SK-N-SH treated with all-trans-retinoic acid at 6 μM for 48 hours (cell line): ENCODE data around the gene GGCX.

Source experiments
- ATAC-seq: fragments of 200-7000 bp; cut with Tn5 transposase; 3 replicates; pipeline ENCODE4 v1.9.1; 2020; ENCODE audit warnings: mild to moderate bottlenecking, moderate library complexity
- ARNTL ChIP-seq: fragments of 450-650 bp; formaldehyde crosslinking; IDR thresholded peaks from 2 replicates; pipeline ENCODE4 v1.5.0; 2020; ENCODE audit warnings: low read depth, mild to moderate bottlenecking, moderate library complexity, borderline replicate concordance
- BACH2 ChIP-seq: fragments of 250-450 bp; sonication (Bioruptor Pico); IDR thresholded peaks from 2 replicates; pipeline ENCODE4 v1.9.0; 2021; ENCODE audit warnings: mild to moderate bottlenecking, borderline replicate concordance
- CSDC2 ChIP-seq: fragments of 250-450 bp; sonication (Bioruptor Pico); IDR thresholded peaks from 2 replicates; pipeline ENCODE4 v1.5.0; 2020; ENCODE audit warnings: mild to moderate bottlenecking, moderate library complexity
- ESRRG ChIP-seq: fragments of 250-450 bp; sonication (Bioruptor Pico); IDR thresholded peaks from 2 replicates; pipeline ENCODE4 v1.6.1; 2021; ENCODE audit warnings: mild to moderate bottlenecking
- GLIS3 ChIP-seq: fragments of 250-450 bp; sonication (Bioruptor Pico); IDR thresholded peaks from 2 replicates; pipeline ENCODE4 v1.5.0; 2020; ENCODE audit warnings: mild to moderate bottlenecking, moderate library complexity
- ISL1 ChIP-seq: fragments of 250-450 bp; sonication (Bioruptor Pico); IDR thresholded peaks from 2 replicates; pipeline ENCODE4 v2.1.2; 2022; ENCODE audit warnings: mild to moderate bottlenecking, moderate library complexity
- OSR1 ChIP-seq: fragments of 250-450 bp; sonication (Bioruptor Pico); IDR thresholded peaks from 2 replicates; pipeline ENCODE4 v1.8.0; 2022; ENCODE audit warnings: moderate library complexity, mild to moderate bottlenecking, inconsistent platforms
- PATZ1 ChIP-seq: fragments of 250-450 bp; sonication (Bioruptor Pico); IDR thresholded peaks from 2 replicates; pipeline ENCODE4 v1.8.0; 2020; ENCODE audit warnings: mild to moderate bottlenecking, moderate library complexity, borderline replicate concordance
- PPARA ChIP-seq: fragments of 250-450 bp; sonication (Bioruptor Pico); IDR thresholded peaks from 2 replicates; pipeline ENCODE4 v1.5.0; 2020; ENCODE audit warnings: mild to moderate bottlenecking, borderline replicate concordance
- RARB ChIP-seq: fragments of 250-450 bp; sonication (Bioruptor Pico); IDR thresholded peaks from 2 replicates; pipeline ENCODE4 v1.8.0; 2021; ENCODE audit warnings: mild to moderate bottlenecking, moderate library complexity
- SNAI2 ChIP-seq: fragments of 250-450 bp; sonication (Bioruptor Pico); IDR thresholded peaks from 2 replicates; pipeline ENCODE4 v1.5.0; 2020; ENCODE audit warnings: mild to moderate bottlenecking, moderate library complexity
- TCF4 ChIP-seq: fragments of 250-450 bp; sonication (Bioruptor Pico); IDR thresholded peaks from 2 replicates; pipeline ENCODE4 v1.8.0; 2021; ENCODE audit warnings: mild to moderate bottlenecking, moderate library complexity, borderline replicate concordance
- TOX ChIP-seq: fragments of 250-450 bp; sonication (Bioruptor Pico); IDR thresholded peaks from 2 replicates; pipeline ENCODE4 v1.8.0; 2021; ENCODE audit warnings: mild to moderate bottlenecking, moderate library complexity, borderline replicate concordance
- ZC3H10 ChIP-seq: fragments of 250-450 bp; sonication (Bioruptor Pico); IDR thresholded peaks from 2 replicates; pipeline ENCODE4 v1.5.1; 2021; ENCODE audit warnings: mild to moderate bottlenecking, moderate library complexity
- ZFP3 ChIP-seq: fragments of 250-450 bp; sonication (Bioruptor Pico); IDR thresholded peaks from 2 replicates; pipeline ENCODE4 v1.5.0; 2020; ENCODE audit warnings: mild to moderate bottlenecking, moderate library complexity
- ZFP30 ChIP-seq: fragments of 450-650 bp; formaldehyde crosslinking; IDR thresholded peaks from 2 replicates; pipeline ENCODE4 v1.5.0; 2022; ENCODE audit warnings: mild to moderate bottlenecking, moderate library complexity
- ZNF565 ChIP-seq: fragments of 450-650 bp; formaldehyde crosslinking; conservative IDR thresholded peaks from 2 replicates; pipeline ENCODE4 v1.5.0; 2020; ENCODE audit warnings: low read depth, mild to moderate bottlenecking, moderate library complexity
- ZNF70 ChIP-seq: fragments of 450-650 bp; formaldehyde crosslinking; IDR thresholded peaks from 2 replicates; pipeline ENCODE4 v1.5.0; 2020; ENCODE audit warnings: mild to moderate bottlenecking, moderate library complexity
- ZNF8 ChIP-seq: fragments of 450-650 bp; formaldehyde crosslinking; IDR thresholded peaks from 2 replicates; pipeline ENCODE4 v1.5.0; 2020; ENCODE audit warnings: mild to moderate bottlenecking, moderate library complexity
- TF ChIP-seq, protein P1 (sequence below): fragments of 250-450 bp; sonication (Bioruptor Pico); IDR thresholded peaks from 2 replicates; pipeline ENCODE4 v1.5.1; 2021; ENCODE audit warnings: mild to moderate bottlenecking, moderate library complexity
- TF ChIP-seq, protein P2 (sequence below): fragments of 250-450 bp; sonication (Bioruptor Pico); IDR thresholded peaks from 2 replicates; pipeline ENCODE4 v1.5.0; 2020; ENCODE audit warnings: mild to moderate bottlenecking, moderate library complexity
- TF ChIP-seq, protein P3 (sequence below): fragments of 250-450 bp; sonication (Bioruptor Pico); IDR thresholded peaks from 2 replicates; pipeline ENCODE4 v1.8.0; 2021; ENCODE audit warnings: low read depth, mild to moderate bottlenecking, moderate library complexity, borderline replicate concordance

Gene GGCX

GRCh38 chr2:85578243-85579180 is 17.2 kb upstream of the GGCX start:
- no peak for ATAC-seq
- TF ChIP-seq ARNTL (CRISPR knock-in tag) = no peak
- TF ChIP-seq PATZ1 (CRISPR knock-in tag) = no peak
- TF ChIP-seq OSR1 (CRISPR knock-in tag) = no peak
- TF ChIP-seq TCF4 (CRISPR knock-in tag) = no peak
- TF ChIP-seq ZNF70 (CRISPR knock-in tag) = no peak

- no peak for ATAC-seq
- TF ChIP-seq BACH2 (CRISPR knock-in tag) (no peak), ARNTL (CRISPR knock-in tag) (no peak), TOX (no peak), OSR1 (CRISPR knock-in tag) (no peak), TCF4 (CRISPR knock-in tag) (no peak), PPARA (no peak), ISL1 (no peak), ZNF565 (CRISPR knock-in tag) (no peak), PATZ1 (CRISPR knock-in tag) (no peak), ZFP30 (CRISPR knock-in tag) (no peak), ZFP3 (CRISPR knock-in tag) (no peak), ZC3H10 (CRISPR knock-in tag) (no peak), SNAI2 (CRISPR knock-in tag) (no peak), GLIS3 (CRISPR knock-in tag) (no peak), ESRRG (CRISPR knock-in tag) (no peak)
- TF ChIP-seq, protein P1, sequence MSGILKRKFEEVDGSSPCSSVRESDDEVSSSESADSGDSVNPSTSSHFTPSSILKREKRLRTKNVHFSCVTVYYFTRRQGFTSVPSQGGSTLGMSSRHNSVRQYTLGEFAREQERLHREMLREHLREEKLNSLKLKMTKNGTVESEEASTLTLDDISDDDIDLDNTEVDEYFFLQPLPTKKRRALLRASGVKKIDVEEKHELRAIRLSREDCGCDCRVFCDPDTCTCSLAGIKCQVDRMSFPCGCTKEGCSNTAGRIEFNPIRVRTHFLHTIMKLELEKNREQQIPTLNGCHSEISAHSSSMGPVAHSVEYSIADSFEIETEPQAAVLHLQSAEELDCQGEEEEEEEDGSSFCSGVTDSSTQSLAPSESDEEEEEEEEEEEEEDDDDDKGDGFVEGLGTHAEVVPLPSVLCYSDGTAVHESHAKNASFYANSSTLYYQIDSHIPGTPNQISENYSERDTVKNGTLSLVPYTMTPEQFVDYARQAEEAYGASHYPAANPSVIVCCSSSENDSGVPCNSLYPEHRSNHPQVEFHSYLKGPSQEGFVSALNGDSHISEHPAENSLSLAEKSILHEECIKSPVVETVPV = no peak
- TF ChIP-seq, protein P2, sequence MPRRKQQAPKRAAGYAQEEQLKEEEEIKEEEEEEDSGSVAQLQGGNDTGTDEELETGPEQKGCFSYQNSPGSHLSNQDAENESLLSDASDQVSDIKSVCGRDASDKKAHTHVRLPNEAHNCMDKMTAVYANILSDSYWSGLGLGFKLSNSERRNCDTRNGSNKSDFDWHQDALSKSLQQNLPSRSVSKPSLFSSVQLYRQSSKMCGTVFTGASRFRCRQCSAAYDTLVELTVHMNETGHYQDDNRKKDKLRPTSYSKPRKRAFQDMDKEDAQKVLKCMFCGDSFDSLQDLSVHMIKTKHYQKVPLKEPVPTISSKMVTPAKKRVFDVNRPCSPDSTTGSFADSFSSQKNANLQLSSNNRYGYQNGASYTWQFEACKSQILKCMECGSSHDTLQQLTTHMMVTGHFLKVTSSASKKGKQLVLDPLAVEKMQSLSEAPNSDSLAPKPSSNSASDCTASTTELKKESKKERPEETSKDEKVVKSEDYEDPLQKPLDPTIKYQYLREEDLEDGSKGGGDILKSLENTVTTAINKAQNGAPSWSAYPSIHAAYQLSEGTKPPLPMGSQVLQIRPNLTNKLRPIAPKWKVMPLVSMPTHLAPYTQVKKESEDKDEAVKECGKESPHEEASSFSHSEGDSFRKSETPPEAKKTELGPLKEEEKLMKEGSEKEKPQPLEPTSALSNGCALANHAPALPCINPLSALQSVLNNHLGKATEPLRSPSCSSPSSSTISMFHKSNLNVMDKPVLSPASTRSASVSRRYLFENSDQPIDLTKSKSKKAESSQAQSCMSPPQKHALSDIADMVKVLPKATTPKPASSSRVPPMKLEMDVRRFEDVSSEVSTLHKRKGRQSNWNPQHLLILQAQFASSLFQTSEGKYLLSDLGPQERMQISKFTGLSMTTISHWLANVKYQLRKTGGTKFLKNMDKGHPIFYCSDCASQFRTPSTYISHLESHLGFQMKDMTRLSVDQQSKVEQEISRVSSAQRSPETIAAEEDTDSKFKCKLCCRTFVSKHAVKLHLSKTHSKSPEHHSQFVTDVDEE (CRISPR knock-in tag) = no peak
Measured at GRCh38 chr2:85577386-85578242, 16.3 kb upstream of the GGCX start, which contains the start of gene VAMP8. Gene VAMP8, plus strand, starts transcription at chr2:85577586. Its CDS starts 61 bp downstream, at chr2:85577647.

- no peak for ATAC-seq
- TF ChIP-seq ARNTL (CRISPR knock-in tag) = no peak
- TF ChIP-seq ZFP30 (CRISPR knock-in tag) = no peak
- no peak for TF ChIP-seq SNAI2 (CRISPR knock-in tag)
- no peak for TF ChIP-seq RARB (CRISPR knock-in tag)
- TF ChIP-seq, protein P1 = no peak
- TF ChIP-seq, protein P3, sequence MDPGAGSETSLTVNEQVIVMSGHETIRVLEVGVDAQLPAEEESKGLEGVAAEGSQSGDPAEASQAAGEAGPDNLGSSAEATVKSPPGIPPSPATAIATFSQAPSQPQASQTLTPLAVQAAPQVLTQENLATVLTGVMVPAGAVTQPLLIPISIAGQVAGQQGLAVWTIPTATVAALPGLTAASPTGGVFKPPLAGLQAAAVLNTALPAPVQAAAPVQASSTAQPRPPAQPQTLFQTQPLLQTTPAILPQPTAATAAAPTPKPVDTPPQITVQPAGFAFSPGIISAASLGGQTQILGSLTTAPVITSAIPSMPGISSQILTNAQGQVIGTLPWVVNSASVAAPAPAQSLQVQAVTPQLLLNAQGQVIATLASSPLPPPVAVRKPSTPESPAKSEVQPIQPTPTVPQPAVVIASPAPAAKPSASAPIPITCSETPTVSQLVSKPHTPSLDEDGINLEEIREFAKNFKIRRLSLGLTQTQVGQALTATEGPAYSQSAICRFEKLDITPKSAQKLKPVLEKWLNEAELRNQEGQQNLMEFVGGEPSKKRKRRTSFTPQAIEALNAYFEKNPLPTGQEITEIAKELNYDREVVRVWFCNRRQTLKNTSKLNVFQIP (CRISPR knock-in tag) = no peak
- no peak for TF ChIP-seq ZNF8 (CRISPR knock-in tag)
- no peak for TF ChIP-seq ZFP3 (CRISPR knock-in tag)
- TF ChIP-seq CSDC2 (CRISPR knock-in tag) = no peak
Measured at GRCh38 chr2:85577063-85577385, 15.7 kb upstream of the GGCX start.
